PC-3 (cell line): ENCODE measurements around the gene SH3RF3. TPM values are rescaled to one million over a fixed set of nuclear protein-coding genes. Genes with fewer than 3 reads are reported as not detected.
A peak's percentile ranks its signal among the peaks of the same experiment; 100 is the strongest.

Experiments used
- ATAC-seq: fragments of 200-7000 bp; cut with Tn5 transposase; 2 replicates; pipeline ENCODE4 v1.9.1; 2020; ENCODE audit warnings: mild to moderate bottlenecking, moderate library complexity
- BruUV-seq: library from RNA; stranded (reverse); fragments of 400-500 nt; replicated peaks from 2 replicates; lab custom pipeline; 2021; lab: Mats Ljungman, UMichigan
- CTCF ChIA-PET: fragments of 300-600 bp; sonication (Branson Sonifier 250); formaldehyde crosslinking; loops from one replicate; lab custom pipeline; 2022; ENCODE audit warnings: antibody characterized with exemption; lab: Charles Lee
- POLR2A ChIA-PET: fragments of 300-600 bp; sonication (Branson Sonifier 250); formaldehyde crosslinking; loops from one replicate; lab custom pipeline; 2022; ENCODE audit warnings: antibody characterized with exemption; ENCODE audit not compliant: unreplicated experiment; lab: Charles Lee
- DNase-seq: peaks from one replicate; pipeline ENCODE4 v3.0.0-alpha.2; 2015
- H2AFZ ChIP-seq: fragments of 300-600 bp; sonication (generic); 2 replicates; pipeline ENCODE4 v1.6.0; 2016; ENCODE audit warnings: antibody characterized with exemption, low read length
- H3F3A ChIP-seq: fragments of 300-600 bp; sonication (generic); one replicate; pipeline ENCODE4 v1.6.0; 2017; ENCODE audit warnings: antibody characterized with exemption, low read length, control low read depth, mild to moderate bottlenecking; ENCODE audit not compliant: unreplicated experiment
- H3K27ac ChIP-seq: fragments of 300-600 bp; sonication (generic); 2 replicates; pipeline ENCODE4 v1.5.1; 2016; ENCODE audit warnings: mild to moderate bottlenecking, low read length
- H3K27me3 ChIP-seq: fragments of 300-600 bp; sonication (generic); 2 replicates; pipeline ENCODE4 v1.6.1; 2016; ENCODE audit warnings: low read length, mixed read lengths
- H3K36me3 ChIP-seq: fragments of 300-600 bp; sonication (generic); 2 replicates; pipeline ENCODE4 v1.6.1; 2016; ENCODE audit warnings: low read depth, mixed run types, low read length, mixed read lengths
- H3K4me1 ChIP-seq: fragments of 300-600 bp; sonication (generic); 2 replicates; pipeline ENCODE4 v1.5.1; 2016; ENCODE audit warnings: low read length; ENCODE audit not compliant: insufficient read depth
- H3K4me2 ChIP-seq: fragments of 300-600 bp; sonication (generic); 2 replicates; pipeline ENCODE4 v1.6.0; 2016; ENCODE audit warnings: low read length
- H3K4me3 ChIP-seq: fragments of 300-600 bp; sonication (generic); 2 replicates; pipeline ENCODE4 v1.5.1; 2016; ENCODE audit warnings: mild to moderate bottlenecking, low read length, mixed read lengths
- H3K79me2 ChIP-seq: fragments of 300-600 bp; sonication (generic); 2 replicates; pipeline ENCODE4 v1.6.1; 2017; ENCODE audit warnings: low read length, mixed read lengths
- H3K9ac ChIP-seq: fragments of 300-600 bp; sonication (generic); 2 replicates; pipeline ENCODE4 v1.6.0; 2016; ENCODE audit warnings: mild to moderate bottlenecking, low read length
- H3K9me2 ChIP-seq: fragments of 300-600 bp; sonication (generic); replicated peaks from 2 replicates; pipeline ENCODE4 v1.6.1; 2016; ENCODE audit warnings: mixed run types, low read length, mixed read lengths
- H3K9me3 ChIP-seq: fragments of 300-600 bp; sonication (generic); 2 replicates; pipeline ENCODE4 v1.6.1; 2016; ENCODE audit warnings: low read length, mixed read lengths
- H4K20me1 ChIP-seq: fragments of 300-600 bp; sonication (generic); 2 replicates; pipeline ENCODE4 v1.6.1; 2016; ENCODE audit warnings: low read length, mixed read lengths
- EZH2 ChIP-seq: fragments of 300-600 bp; sonication (generic); IDR thresholded peaks from one replicate; pipeline ENCODE4 v1.6.1; 2017; ENCODE audit warnings: antibody characterized with exemption, mild to moderate bottlenecking, low read length; ENCODE audit not compliant: unreplicated experiment
- EZH2phosphoT487 ChIP-seq: fragments of 300-600 bp; sonication (generic); IDR thresholded peaks from 2 replicates; pipeline ENCODE4 v1.6.1; 2018; ENCODE audit warnings: mild to moderate bottlenecking, antibody characterized with exemption, low read length, borderline replicate concordance
- intact Hi-C: fragments of 100-400 bp; cut with micrococcal nuclease; formaldehyde crosslinking; loops from 2 replicates; pipeline ENCODE4 v1.9.0; 2023
- total RNA-seq: library from RNA; depleted of rRNA; stranded (reverse); fragments of >200 nt; gene quantifications from 2 replicates; pipeline ENCODE4 v1.2.3, GENCODE V29; 2014
- TF ChIP-seq, protein P1 (sequence below): fragments of 300-600 bp; sonication (generic); conservative IDR thresholded peaks from 2 replicates; pipeline ENCODE4 v1.5.1; 2017; ENCODE audit warnings: antibody characterized with exemption, low read depth, mild to moderate bottlenecking, low read length

Gene SH3RF3
- total RNA-seq, 1 experiment from 2014 or later: 11.7 TPM

DNA sequence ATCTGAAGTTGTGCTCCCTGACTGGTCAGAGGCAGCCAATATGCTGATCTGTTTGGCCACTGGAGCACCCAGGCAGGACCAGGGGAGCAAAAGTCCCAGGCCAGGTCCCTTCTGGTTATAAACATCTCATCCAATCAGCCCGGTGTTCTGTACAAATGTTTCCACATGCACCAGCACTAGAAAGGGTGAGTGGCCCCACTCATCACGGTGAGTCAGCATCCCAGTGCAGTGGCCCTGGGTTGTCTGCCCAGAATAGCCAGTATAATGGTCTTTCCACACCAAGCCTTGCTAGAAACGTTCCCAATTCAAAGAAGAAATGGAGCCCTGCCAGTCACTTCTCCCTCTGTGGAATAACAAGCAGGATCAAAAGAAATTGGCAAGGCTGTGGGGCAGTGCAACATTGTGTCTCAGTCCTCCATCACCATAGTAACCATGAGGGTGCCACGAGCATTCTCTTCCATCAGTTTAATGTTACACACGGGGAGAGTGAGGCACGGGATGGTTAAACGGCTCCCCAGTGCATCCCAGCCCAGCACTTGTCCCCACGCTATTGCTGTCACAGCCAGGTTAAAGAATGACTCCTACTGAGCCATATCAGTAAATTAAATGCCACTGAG, 309.9 kb downstream of the SH3RF3 start:
- Histone ChIP-seq H3F3A (no peaks in the 10 kb centered on the region), H3K4me2 (no peak overlapping the region), H3K9me3 (peaks cover 21% of the 10 kb centered on the region; the same call in 1 of the 2 replicates), H3K36me3 (peaks cover 32% of the 10 kb centered on the region), H3K4me1 (no peaks in the 10 kb centered on the region), H3K79me2 (no peaks in the 10 kb centered on the region), H3K27me3 (no peaks in the 10 kb centered on the region), H4K20me1 (no peaks in the 10 kb centered on the region), H3K27ac (no peak overlapping the region), H3K9ac (no peak overlapping the region), H2AFZ (no peak overlapping the region), H3K4me3 (no peak overlapping the region), H3K9me2 (no peaks in the 10 kb centered on the region)
- TF ChIP-seq EZH2phosphoT487 (no peak), EZH2 (no peak)
- TF ChIP-seq, protein P1, sequence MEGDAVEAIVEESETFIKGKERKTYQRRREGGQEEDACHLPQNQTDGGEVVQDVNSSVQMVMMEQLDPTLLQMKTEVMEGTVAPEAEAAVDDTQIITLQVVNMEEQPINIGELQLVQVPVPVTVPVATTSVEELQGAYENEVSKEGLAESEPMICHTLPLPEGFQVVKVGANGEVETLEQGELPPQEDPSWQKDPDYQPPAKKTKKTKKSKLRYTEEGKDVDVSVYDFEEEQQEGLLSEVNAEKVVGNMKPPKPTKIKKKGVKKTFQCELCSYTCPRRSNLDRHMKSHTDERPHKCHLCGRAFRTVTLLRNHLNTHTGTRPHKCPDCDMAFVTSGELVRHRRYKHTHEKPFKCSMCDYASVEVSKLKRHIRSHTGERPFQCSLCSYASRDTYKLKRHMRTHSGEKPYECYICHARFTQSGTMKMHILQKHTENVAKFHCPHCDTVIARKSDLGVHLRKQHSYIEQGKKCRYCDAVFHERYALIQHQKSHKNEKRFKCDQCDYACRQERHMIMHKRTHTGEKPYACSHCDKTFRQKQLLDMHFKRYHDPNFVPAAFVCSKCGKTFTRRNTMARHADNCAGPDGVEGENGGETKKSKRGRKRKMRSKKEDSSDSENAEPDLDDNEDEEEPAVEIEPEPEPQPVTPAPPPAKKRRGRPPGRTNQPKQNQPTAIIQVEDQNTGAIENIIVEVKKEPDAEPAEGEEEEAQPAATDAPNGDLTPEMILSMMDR: no peak
- peak; percentile 33 for DNase-seq
- ChIA-PET POLR2A (no interaction called here), CTCF (no interaction called here)
- BruUV-seq: no TSS peak
- no peak for ATAC-seq
- intact Hi-C loops: no loop called here

DNA sequence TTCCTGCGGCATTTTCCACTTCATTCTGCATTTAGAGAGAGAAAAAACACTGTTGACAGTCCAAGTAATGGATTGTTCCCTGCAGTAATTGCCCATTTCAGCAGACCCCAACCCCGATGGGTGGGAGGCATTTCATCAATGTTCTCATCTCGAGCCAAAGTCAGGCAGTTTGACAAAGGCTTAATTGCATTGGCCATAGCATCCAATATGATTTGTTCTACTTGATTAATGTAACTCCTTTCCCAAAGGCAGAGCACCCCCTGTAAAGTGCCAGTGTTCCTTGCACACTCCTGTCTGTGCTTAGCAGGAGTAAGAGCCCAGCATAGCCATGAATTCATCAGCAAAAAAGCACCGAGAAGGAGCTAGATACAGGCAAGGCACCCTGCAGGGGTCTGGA, 310.4 kb downstream of the SH3RF3 start:
- ChIA-PET POLR2A (no interaction called here), CTCF (no interaction called here)
- H3K9me2 ChIP-seq: no peaks in the 10 kb centered on the region
- H3K4me2 ChIP-seq: no peak overlapping the region
- H3K79me2 ChIP-seq: no peaks in the 10 kb centered on the region
- peaks cover 32% of the 10 kb centered on the region for H3K36me3 ChIP-seq
- no peaks in the 10 kb centered on the region for H3K27me3 ChIP-seq
- no peaks in the 10 kb centered on the region for H3F3A ChIP-seq
- peaks cover 21% of the 10 kb centered on the region; the same call in 1 of the 2 replicates for H3K9me3 ChIP-seq
- H3K9ac ChIP-seq: no peak overlapping the region
- no peak overlapping the region for H3K4me3 ChIP-seq
- H3K4me1 ChIP-seq: no peaks in the 10 kb centered on the region
- intact Hi-C loops: no loop called here
- no peak overlapping the region for H2AFZ ChIP-seq
- H4K20me1 ChIP-seq: no peaks in the 10 kb centered on the region
- H3K27ac ChIP-seq: no peak overlapping the region
- BruUV-seq: no TSS peak
- TF ChIP-seq EZH2 (no peak), EZH2phosphoT487 (no peak)
- no peak for ATAC-seq
- no peak for DNase-seq

DNA sequence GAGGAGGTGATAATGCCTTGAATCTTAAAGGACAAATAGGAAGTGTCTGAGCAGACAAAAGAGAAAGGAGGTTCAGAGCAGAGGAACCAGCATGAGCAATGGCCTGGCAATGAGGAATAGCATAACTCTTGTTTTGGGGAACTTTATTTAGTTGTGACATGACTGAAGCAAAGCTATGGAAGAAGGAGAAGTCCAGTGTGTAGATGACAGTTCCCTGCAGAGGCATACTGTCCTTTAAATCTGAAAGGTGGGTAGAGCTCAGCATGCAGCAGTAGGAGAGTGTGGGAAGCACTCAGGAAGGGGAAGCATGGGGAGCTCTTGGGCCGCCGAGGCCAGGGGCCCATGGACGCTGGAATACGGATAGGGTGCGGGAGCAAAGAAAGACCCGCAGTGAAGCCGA, 311.0 kb downstream of the SH3RF3 start:
- H4K20me1 ChIP-seq: no peaks in the 10 kb centered on the region
- ATAC-seq: no peak
- H3K36me3 ChIP-seq: peaks cover 32% of the 10 kb centered on the region
- H3K27me3 ChIP-seq: no peaks in the 10 kb centered on the region
- H3K79me2 ChIP-seq: no peaks in the 10 kb centered on the region
- no TSS peak for BruUV-seq
- H3K9me3 ChIP-seq: peaks cover 21% of the 10 kb centered on the region; the same call in 1 of the 2 replicates
- H2AFZ ChIP-seq: no peak overlapping the region
- DNase-seq: no peak
- CTCF ChIA-PET: no interaction called here
- intact Hi-C loops: no loop called here
- H3K4me2 ChIP-seq: no peak overlapping the region
- TF ChIP-seq, protein P1: no peak
- no peak for TF ChIP-seq EZH2phosphoT487
- no peak for TF ChIP-seq EZH2
- no peak overlapping the region for H3K9ac ChIP-seq
- H3F3A ChIP-seq: no peaks in the 10 kb centered on the region
- H3K4me1 ChIP-seq: no peaks in the 10 kb centered on the region
- POLR2A ChIA-PET: no interaction called here
- H3K27ac ChIP-seq: no peak overlapping the region
- H3K4me3 ChIP-seq: no peak overlapping the region
- no peaks in the 10 kb centered on the region for H3K9me2 ChIP-seq
